Measurements from ENCODE around the gene CCDC38. TPM values are rescaled to one million over a fixed set of nuclear protein-coding genes. Genes with fewer than 3 reads are reported as not detected.

CCDC38 gene
- total RNA-seq, 1 experiment from 2014 or later, result not detected

DNA sequence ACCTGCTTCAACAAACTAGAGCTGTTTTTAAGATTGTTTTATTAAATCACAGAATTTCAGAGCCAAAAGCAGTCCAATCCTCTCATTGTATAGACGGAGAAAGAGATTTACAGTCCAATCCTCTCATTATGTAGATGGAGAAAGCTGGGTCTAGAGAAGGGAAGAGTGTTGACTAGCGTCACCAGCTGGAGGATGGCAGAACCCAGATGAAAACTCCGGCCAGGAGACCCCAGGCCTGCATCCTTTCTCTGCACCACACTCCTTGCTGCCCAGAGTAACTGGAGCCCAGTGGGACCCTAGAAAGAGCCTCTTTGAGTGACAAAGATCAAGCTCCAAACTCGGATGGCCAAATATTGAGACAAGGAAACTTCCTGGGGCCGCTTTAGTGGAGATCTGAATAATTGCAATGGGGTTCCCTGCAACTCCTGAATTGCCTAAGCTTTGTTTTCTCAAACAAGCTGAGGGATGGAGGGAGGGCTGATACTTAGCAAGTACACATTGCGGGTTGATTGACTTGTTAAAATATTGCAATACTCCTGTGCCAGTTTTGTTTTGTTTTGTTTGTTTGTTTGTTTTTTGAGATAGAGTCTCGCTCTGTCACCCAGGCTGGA, 13.2 kb upstream of the CCDC38 start:
- TF ChIP-seq CTCF (IDR thresholded peaks at IDR 0.05; ENCODE audit: insufficient read depth in 1 of 2, low read depth in 1 of 2, low read length in 1 of 2, severe bottlenecking in 1 of 2, unreplicated experiment in 1 of 2), result no peak
- ChIA-PET CTCF (no interaction called here), POLR2A (no interaction called here)
- no peak overlapping the region for H3K4me3 ChIP-seq (ENCODE audit: low read depth, low read length)
- Mint-ChIP-seq H3K4me3 (ENCODE audit: unreplicated experiment) (no peak overlapping the region), H3K9me3 (ENCODE audit: unreplicated experiment) (no peaks in the 10 kb centered on the region), H3K27me3 (ENCODE audit: insufficient read depth, unreplicated experiment) (peaks cover 4% of the 10 kb centered on the region), H3K4me1 (ENCODE audit: low read depth, unreplicated experiment) (no peaks in the 10 kb centered on the region), H3K27ac (ENCODE audit: unreplicated experiment) (no peak overlapping the region), H3K36me3 (ENCODE audit: insufficient read depth, unreplicated experiment) (no peaks in the 10 kb centered on the region)
- H3K9me3 ChIP-seq, result no peaks in the 10 kb centered on the region
- no peaks in the 10 kb centered on the region for H3K27me3 ChIP-seq (replicated peaks; ENCODE audit: control insufficient read depth, insufficient read depth, low read length)
- H3K36me3 ChIP-seq (ENCODE audit: control insufficient read depth, insufficient read depth, low read length), result no peaks in the 10 kb centered on the region
- intact Hi-C loops (cut with micrococcal nuclease; ENCODE audit: unreplicated experiment), result no loop called here
- DNase-seq, result no peak
- BruUV-seq (replicated peaks), result no TSS peak
- no peaks in the 10 kb centered on the region for H3K4me1 ChIP-seq

- Mint-ChIP-seq H3K36me3 (ENCODE audit: insufficient read depth, unreplicated experiment) (no peaks in the 10 kb centered on the region), H3K27me3 (ENCODE audit: insufficient read depth, unreplicated experiment) (peaks cover 4% of the 10 kb centered on the region), H3K4me3 (ENCODE audit: unreplicated experiment) (no peak overlapping the region), H3K4me1 (ENCODE audit: low read depth, unreplicated experiment) (peaks cover 6% of the 10 kb centered on the region), H3K9me3 (ENCODE audit: unreplicated experiment) (no peaks in the 10 kb centered on the region), H3K27ac (ENCODE audit: unreplicated experiment) (no peak overlapping the region)
- CTCF ChIA-PET, result no interaction called here
- no peak for TF ChIP-seq CTCF (IDR thresholded peaks at IDR 0.05; ENCODE audit: insufficient read depth in 1 of 2, low read depth in 1 of 2, low read length in 1 of 2, severe bottlenecking in 1 of 2, unreplicated experiment in 1 of 2)
- intact Hi-C loops (cut with micrococcal nuclease; ENCODE audit: unreplicated experiment), result no loop called here
- Histone ChIP-seq H3K9me3 (no peaks in the 10 kb centered on the region), H3K4me1 (peaks cover 12% of the 10 kb centered on the region), H3K4me3 (ENCODE audit: low read depth, low read length) (no peak overlapping the region), H3K36me3 (ENCODE audit: control insufficient read depth, insufficient read depth, low read length) (no peaks in the 10 kb centered on the region), H3K27me3 (replicated peaks; ENCODE audit: control insufficient read depth, insufficient read depth, low read length) (no peaks in the 10 kb centered on the region)
- POLR2A ChIA-PET, result no interaction called here
- no peak for DNase-seq
- BruUV-seq (replicated peaks), result no TSS peak
Measured at GRCh38 chr12:95953000-95953399, 10.6 kb upstream of the CCDC38 start.

GRCh38 chr12:95951515-95951914, 9.1 kb upstream of the CCDC38 start:
- Mint-ChIP-seq H3K36me3 (ENCODE audit: insufficient read depth, unreplicated experiment) (no peaks in the 10 kb centered on the region), H3K27me3 (ENCODE audit: insufficient read depth, unreplicated experiment) (peaks cover 4% of the 10 kb centered on the region), H3K4me3 (ENCODE audit: unreplicated experiment) (no peak overlapping the region), H3K4me1 (ENCODE audit: low read depth, unreplicated experiment) (peaks cover 6% of the 10 kb centered on the region), H3K9me3 (ENCODE audit: unreplicated experiment) (no peaks in the 10 kb centered on the region), H3K27ac (ENCODE audit: unreplicated experiment) (no peak overlapping the region)
- no peak overlapping the region for H3K4me3 ChIP-seq (ENCODE audit: low read depth, low read length)
- H3K36me3 ChIP-seq (ENCODE audit: control insufficient read depth, insufficient read depth, low read length), result no peaks in the 10 kb centered on the region
- DNase-seq, result no peak
- no peak for TF ChIP-seq CTCF (IDR thresholded peaks at IDR 0.05; ENCODE audit: insufficient read depth in 1 of 2, low read depth in 1 of 2, low read length in 1 of 2, severe bottlenecking in 1 of 2, unreplicated experiment in 1 of 2)
- no TSS peak for BruUV-seq (replicated peaks)
- POLR2A ChIA-PET, result no interaction called here
- CTCF ChIA-PET, result no interaction called here
- peaks cover 12% of the 10 kb centered on the region for H3K4me1 ChIP-seq
- no peaks in the 10 kb centered on the region for H3K9me3 ChIP-seq
- intact Hi-C loops (cut with micrococcal nuclease; ENCODE audit: unreplicated experiment), result no loop called here
- no peaks in the 10 kb centered on the region for H3K27me3 ChIP-seq (replicated peaks; ENCODE audit: control insufficient read depth, insufficient read depth, low read length)
